Mesenteric fat pad (tissue), 1 donor: ENCODE measurements around the gene JMJD4. TPM values are rescaled to one million over a fixed set of nuclear protein-coding genes. Genes with fewer than 3 reads are reported as not detected.
A peak's percentile ranks its signal among the peaks of the same experiment; 100 is the strongest.

Experiments
- DNase-seq: peaks from one replicate; pipeline ENCODE4 v3.0.0-alpha.2; 2020; ENCODE audit warnings: low spot score
- total RNA-seq: library from RNA; stranded (reverse); fragmentation: NEBNext Ultra II Directional; extraction: Animal tissue kit (Norgen Biotek cat#: 25700); gene quantifications from one replicate; pipeline ENCODE4 v1.2.1, GENCODE V29; 2021
- donor health status: DM: yes; HTN: yes; CAD: no.

The JMJD4 gene
- total RNA-seq, 1 donor from 2014 or later, result 18.4 TPM

GRCh38 chr1:227769047-227769935 is 34.2 kb upstream of the JMJD4 start:
- DNase-seq, result no peak

- DNase-seq, result no peak
Observed at GRCh38 chr1:227768640-227769039, 33.5 kb upstream of the JMJD4 start.

- no peak for DNase-seq
Observed at GRCh38 chr1:227768125-227768439, 33.0 kb upstream of the JMJD4 start.

GRCh38 chr1:227767401-227768124 is 32.5 kb upstream of the JMJD4 start:
- DNase-seq, result no peak

GRCh38 chr1:227766653-227767277 is 31.7 kb upstream of the JMJD4 start:
- no peak for DNase-seq

GRCh38 chr1:227766015-227766634 is 31.0 kb upstream of the JMJD4 start:
- no peak for DNase-seq

GRCh38 chr1:227765261-227766014 is 30.3 kb upstream of the JMJD4 start:
- DNase-seq, result no peak

- no peak for DNase-seq
Observed at GRCh38 chr1:227764019-227764391, 28.9 kb upstream of the JMJD4 start.

GRCh38 chr1:227763246-227764018 is 28.3 kb upstream of the JMJD4 start:
- no peak for DNase-seq

- DNase-seq, result peak; percentile 95
Observed at GRCh38 chr1:227762231-227762911, 27.3 kb upstream of the JMJD4 start.

GRCh38 chr1:227761621-227762230 is 26.6 kb upstream of the JMJD4 start:
- DNase-seq, result no peak

GRCh38 chr1:227760377-227760776 is 25.3 kb upstream of the JMJD4 start:
- DNase-seq, result no peak

- DNase-seq, result no peak
Observed at GRCh38 chr1:227759341-227760300, 24.5 kb upstream of the JMJD4 start.

- no peak for DNase-seq
Observed at GRCh38 chr1:227758366-227758765, 23.3 kb upstream of the JMJD4 start.

GRCh38 chr1:227757781-227758180 is 22.7 kb upstream of the JMJD4 start:
- DNase-seq, result no peak

GRCh38 chr1:227756172-227756959 is 21.3 kb upstream of the JMJD4 start:
- DNase-seq, result no peak

GRCh38 chr1:227754958-227755357 is 19.9 kb upstream of the JMJD4 start:
- no peak for DNase-seq
